HUES48 (cell line): ENCODE results near the gene FUOM.
"Not testable (repeated sequence)": the region's sequence is repeated elsewhere in the genome, so short reads cannot be mapped to it uniquely, and the experiment has no call there.

Source experiments
- H3K27ac ChIP-seq: one replicate; pipeline ENCODE4 v1.7.0; 2013; ENCODE audit warnings: low read depth, low read length, inconsistent platforms
- H3K27me3 ChIP-seq: 2 replicates; pipeline ENCODE4 v1.6.1; 2013; ENCODE audit warnings: mild to moderate bottlenecking, low read length; ENCODE audit not compliant: control insufficient read depth, insufficient read depth
- H3K36me3 ChIP-seq: 2 replicates; pipeline ENCODE4 v1.6.1; 2013; ENCODE audit warnings: low read length; ENCODE audit not compliant: control insufficient read depth, insufficient read depth
- H3K4me1 ChIP-seq: 2 replicates; pipeline ENCODE4 v1.6.1; 2013; ENCODE audit warnings: mild to moderate bottlenecking, low read length; ENCODE audit not compliant: control insufficient read depth, insufficient read depth
- H3K4me3 ChIP-seq: 2 replicates; pipeline ENCODE4 v1.5.1; 2013; ENCODE audit warnings: mild to moderate bottlenecking, low read depth, low read length
- H3K9ac ChIP-seq: 2 replicates; pipeline ENCODE4 v1.6.1; 2013; ENCODE audit warnings: mild to moderate bottlenecking, low read depth, low read length, moderate library complexity
- H3K9me3 ChIP-seq: 2 replicates; pipeline ENCODE4 v1.6.1; 2013; ENCODE audit warnings: low read length; ENCODE audit not compliant: control insufficient read depth, insufficient read depth

FUOM gene

DNA sequence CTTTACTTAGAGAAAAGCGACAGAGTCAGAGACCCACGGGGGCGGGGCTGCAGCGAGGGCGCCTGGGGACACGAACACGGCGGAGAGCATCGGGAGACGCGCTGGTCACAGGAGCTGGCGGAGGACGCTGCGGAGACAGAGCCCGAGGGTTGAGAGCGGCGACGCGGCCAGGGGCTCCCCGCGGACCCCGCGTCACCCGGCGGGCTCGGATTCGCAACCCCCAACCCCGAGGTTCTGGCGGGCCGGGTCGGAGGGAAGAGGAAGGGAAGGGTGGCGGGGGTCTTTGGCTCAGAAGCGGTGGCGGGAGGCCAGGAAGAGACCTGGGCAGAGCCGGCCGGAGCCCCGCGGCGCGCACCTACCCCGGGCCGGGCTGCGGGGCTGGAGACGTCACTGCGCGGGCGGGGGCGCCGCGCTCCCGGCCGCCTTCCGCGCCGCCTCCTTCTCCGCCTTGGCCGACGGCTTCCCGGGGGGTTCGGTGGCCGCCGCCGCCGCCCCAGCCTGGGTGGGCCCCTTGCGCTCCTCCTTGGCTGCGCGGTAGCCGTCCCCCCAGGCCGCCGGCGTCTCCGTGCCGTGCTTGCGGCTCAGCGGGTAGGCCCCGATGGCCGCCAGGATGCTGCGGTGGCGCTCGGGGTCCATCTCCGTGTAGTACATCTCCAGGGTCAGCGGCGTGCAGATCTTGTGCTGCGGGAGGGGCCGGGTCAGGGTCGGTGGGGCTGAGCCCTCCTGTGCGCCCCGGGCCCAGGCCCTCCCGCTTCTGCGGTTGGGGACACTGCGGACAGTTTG lies 32.2 kb downstream of the FUOM start:
- H3K4me1 ChIP-seq = peaks cover 15% of the 10 kb centered on the region
- H3K9ac ChIP-seq = no peak overlapping the region
- peaks cover 54% of the 10 kb centered on the region for H3K27me3 ChIP-seq
- H3K36me3 ChIP-seq = no peaks in the 10 kb centered on the region
- no peaks in the 10 kb centered on the region for H3K9me3 ChIP-seq
- H3K4me3 ChIP-seq = peak overlapping the region; percentile 60
- H3K27ac ChIP-seq = no peak overlapping the region

DNA sequence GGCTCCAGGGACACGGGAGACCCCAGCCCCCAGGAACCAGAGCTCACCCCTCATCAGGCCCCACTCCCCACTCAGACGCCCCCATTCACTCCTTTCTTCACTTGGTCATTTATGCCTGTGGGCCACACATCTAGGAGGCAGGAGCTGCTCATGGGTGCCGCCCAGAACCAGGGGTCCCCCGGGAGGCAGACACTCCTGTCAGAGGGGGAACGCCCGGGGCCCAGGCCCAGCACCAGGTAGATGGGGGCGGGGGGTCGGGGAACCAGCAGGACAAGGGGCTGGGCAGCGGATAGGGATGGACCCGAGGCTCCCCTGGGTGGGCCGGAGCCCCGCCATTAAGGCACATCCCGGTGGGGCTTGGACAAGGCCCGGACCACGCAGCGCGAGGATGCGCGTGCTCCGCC lies 33.0 kb downstream of the FUOM start:
- Histone ChIP-seq H3K4me1 (peaks cover 15% of the 10 kb centered on the region), H3K27ac (no peak overlapping the region), H3K36me3 (no peaks in the 10 kb centered on the region), H3K4me3 (peak overlapping the region; percentile 60), H3K9me3 (no peaks in the 10 kb centered on the region), H3K9ac (no peak overlapping the region), H3K27me3 (peaks cover 51% of the 10 kb centered on the region)

DNA sequence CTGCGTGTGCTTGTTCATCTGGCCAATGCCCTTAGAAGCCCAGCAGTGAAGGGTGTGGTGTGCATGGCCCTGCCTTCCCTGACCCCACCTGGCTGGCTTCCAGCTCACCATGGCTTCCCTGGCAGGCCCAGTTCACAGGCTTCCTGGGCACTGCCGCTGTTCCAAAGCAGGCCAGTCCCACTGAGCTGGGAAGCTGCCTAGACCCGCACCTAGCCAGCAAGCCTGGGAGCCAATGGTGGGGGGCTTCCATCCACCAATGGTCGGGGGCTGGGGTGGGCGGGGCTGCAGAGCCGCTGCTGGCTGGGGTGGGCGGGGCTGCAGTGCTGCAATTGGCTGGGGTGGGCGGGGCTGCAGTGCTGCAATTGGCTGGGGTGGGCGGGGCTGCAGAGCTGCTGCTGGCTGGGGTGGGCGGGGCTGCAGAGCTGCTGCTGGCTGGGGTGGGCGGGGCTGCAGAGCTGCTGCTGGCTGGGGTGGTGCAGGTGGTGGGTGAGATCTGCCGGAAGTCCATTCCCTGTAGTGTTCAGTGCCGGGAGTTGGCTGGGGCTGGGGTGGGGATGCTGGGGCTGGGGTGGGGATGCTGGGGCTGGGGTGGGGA lies 33.5 kb downstream of the FUOM start:
- Histone ChIP-seq H3K4me3 (no peak overlapping the region), H3K4me1 (peaks cover 11% of the 10 kb centered on the region), H3K9me3 (no peaks in the 10 kb centered on the region), H3K27ac (no peak overlapping the region), H3K27me3 (peaks cover 50% of the 10 kb centered on the region), H3K9ac (no peak overlapping the region), H3K36me3 (no peaks in the 10 kb centered on the region)

DNA sequence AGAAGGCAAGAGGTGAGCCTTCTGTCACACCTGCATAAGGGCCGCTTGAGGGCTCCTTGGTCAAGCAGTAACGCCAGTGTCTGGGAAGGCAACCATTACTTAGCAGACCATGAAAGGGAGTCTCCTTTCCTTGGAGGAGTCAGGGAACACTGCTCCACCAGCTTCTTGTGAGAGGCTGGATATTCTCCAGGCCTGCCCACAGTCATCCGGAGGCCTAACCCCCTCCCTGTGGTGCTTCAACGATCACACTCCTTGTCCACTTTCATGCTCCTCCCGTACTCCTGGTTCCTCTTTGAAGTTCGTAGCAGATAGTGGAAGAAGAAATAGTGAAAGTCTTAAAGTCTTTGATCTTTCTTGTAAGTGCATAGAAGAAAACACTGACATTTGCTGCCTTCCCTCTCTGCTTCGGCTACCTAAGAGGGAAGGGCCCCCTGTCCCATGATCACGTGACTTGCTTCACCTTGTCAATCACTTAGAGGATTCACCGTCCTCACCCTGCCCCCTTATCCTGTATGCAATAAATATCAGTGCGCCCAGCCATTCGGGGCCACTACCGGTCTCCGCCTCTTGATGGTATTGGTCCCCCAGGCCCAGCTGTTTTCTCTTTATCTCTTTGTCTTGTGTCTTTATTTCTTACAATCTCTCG lies 35.6 kb downstream of the FUOM start:
- peaks cover 34% of the 10 kb centered on the region for H3K27me3 ChIP-seq
- H3K36me3 ChIP-seq = not testable (repeated sequence)

DNA sequence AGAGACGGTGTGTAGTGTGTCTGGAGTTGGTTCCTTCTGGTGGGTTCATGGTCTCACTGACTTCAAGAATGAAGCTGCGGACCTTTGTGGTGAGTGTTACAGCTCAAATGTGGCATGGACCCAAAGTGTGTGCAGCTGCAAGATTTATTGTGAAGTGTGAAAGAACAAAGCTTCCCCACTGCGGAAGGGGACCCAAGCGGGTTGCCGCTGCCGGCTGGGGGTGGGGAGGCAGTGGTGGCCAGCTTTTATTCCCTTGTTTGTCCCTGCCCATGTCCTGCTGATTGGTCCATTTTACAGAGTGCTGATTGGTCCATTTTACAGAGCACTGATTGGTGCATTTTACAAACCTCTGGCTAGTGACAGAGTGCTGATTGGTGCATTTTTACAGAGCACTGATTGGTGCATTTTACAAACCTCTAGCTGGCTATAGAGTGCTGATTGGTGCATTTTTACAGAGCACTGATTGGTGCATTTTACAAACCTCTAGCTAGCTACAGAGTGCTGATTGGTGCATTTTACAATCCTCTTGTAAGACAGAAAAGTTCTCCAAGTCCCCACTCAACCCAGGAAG lies 36.9 kb downstream of the FUOM start:
- not testable (repeated sequence) for H3K4me3 ChIP-seq, H3K36me3 ChIP-seq, H3K9me3 ChIP-seq, H3K27ac ChIP-seq, H3K4me1 ChIP-seq, H3K9ac ChIP-seq
- peaks cover 21% of the 10 kb centered on the region for H3K27me3 ChIP-seq

More for the DNA sequence above, 35.6 kb downstream of the FUOM start:
- not testable (repeated sequence) for H3K9ac ChIP-seq, H3K9me3 ChIP-seq, H3K27ac ChIP-seq, H3K4me1 ChIP-seq, H3K4me3 ChIP-seq

DNA sequence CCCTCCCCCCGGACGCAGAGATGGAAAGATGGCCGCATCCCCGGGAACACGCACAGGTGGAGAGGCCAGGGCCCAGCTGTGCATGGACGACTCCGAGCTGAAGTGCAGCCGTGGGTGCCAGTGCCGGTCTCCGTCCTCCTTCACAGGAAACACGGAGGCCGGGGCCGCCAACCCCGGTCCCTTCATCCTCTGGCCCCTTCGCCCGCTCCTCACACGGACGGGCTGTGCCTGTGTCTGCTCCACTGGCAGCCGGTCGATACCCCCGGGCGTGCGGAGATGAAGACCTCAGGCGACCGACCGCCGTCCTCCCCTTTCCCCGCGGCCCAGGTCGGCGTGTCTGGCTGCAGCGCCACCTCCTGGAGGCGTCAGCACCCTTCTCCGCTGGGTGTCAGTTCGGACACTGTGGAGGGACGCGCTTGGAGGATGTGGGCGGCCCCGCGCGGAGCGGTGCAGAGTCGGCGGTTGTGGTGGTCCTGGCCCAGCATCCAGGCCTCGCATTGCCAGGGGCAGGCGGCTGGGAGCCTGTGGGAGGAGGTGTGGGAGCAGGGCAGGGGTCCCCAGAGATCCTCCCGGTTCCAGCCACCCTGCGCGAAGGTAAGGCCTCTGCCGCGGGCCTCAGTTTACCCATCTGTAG lies 39.2 kb downstream of the FUOM start:
- Histone ChIP-seq H3K9me3 (no peaks in the 10 kb centered on the region), H3K27ac (no peak overlapping the region), H3K9ac (peak overlapping the region; percentile 56; the same call in 1 of the 2 replicates), H3K27me3 (peaks cover 9% of the 10 kb centered on the region), H3K4me3 (peak overlapping the region; percentile 72), H3K36me3 (no peaks in the 10 kb centered on the region), H3K4me1 (no peaks in the 10 kb centered on the region)

DNA sequence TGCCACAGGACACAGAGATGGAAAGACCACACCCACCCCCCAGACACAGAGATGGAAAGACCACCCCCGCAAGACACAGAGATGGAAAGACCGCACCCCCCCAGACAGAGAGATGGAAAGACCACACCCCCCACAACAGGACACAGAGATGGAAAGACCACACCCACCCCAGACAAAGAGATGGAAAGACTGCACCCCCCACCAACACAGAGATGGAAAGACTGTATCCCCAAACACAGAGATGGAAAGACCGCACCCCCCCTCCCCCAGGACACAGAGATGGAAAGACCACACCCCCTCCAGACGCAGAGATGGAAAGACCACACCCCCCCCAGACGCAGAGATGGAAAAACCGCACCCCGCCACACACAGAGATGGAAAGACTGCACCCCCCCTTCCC lies 41.1 kb downstream of the FUOM start:
- H3K4me3 ChIP-seq = no peak overlapping the region
- H3K36me3 ChIP-seq = peaks cover 10% of the 10 kb centered on the region
- H3K9ac ChIP-seq = no peak overlapping the region
- H3K27ac ChIP-seq = no peak overlapping the region
- peaks cover 9% of the 10 kb centered on the region for H3K27me3 ChIP-seq
- H3K4me1 ChIP-seq = no peaks in the 10 kb centered on the region
- no peaks in the 10 kb centered on the region for H3K9me3 ChIP-seq

DNA sequence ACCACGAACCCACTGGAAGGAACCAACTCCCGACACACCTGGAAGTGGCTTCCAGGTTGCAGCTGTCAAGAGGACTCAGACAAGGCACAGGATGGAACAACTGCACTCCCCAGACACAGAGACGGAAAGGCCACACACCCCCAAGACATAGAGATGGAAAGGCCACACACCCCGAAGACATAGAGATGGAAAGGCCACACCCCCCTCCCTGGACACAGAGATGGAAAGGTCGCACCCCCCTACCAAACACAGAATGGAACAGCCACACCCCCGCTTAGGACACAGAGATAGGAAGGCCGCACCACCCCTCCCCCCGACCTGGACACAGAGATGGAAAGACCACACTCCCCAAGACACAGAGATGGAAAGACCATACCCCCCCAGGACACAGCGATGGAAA lies 41.6 kb downstream of the FUOM start:
- Histone ChIP-seq H3K4me1 (no peaks in the 10 kb centered on the region), H3K9ac (no peak overlapping the region), H3K27me3 (peaks cover 9% of the 10 kb centered on the region), H3K9me3 (no peaks in the 10 kb centered on the region), H3K27ac (no peak overlapping the region), H3K36me3 (peaks cover 14% of the 10 kb centered on the region), H3K4me3 (no peak overlapping the region)

DNA sequence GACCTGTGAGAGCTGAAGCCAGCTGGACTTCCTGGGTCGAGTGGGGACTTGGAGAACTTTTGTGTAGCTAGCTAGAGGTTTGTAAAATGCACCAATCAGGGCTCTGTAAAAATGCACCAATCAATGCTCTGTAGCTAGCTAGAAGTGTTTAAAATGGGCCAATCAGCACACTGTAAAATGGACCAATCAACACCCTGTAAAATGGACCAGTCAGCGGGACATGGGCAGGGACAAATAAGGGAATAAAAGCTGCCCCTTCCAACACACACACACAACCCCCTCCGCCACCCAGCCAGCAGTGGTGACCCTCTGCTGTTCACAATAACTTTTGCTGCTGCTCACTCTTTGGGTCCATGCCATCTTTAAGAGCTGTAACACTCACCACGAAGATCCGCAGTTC lies 42.0 kb downstream of the FUOM start:
- H3K27ac ChIP-seq = no peak overlapping the region
- H3K4me3 ChIP-seq = no peak overlapping the region
- no peaks in the 10 kb centered on the region for H3K4me1 ChIP-seq
- no peak overlapping the region for H3K9ac ChIP-seq
- H3K36me3 ChIP-seq = peaks cover 18% of the 10 kb centered on the region
- no peaks in the 10 kb centered on the region for H3K9me3 ChIP-seq
- H3K27me3 ChIP-seq = peaks cover 9% of the 10 kb centered on the region

DNA sequence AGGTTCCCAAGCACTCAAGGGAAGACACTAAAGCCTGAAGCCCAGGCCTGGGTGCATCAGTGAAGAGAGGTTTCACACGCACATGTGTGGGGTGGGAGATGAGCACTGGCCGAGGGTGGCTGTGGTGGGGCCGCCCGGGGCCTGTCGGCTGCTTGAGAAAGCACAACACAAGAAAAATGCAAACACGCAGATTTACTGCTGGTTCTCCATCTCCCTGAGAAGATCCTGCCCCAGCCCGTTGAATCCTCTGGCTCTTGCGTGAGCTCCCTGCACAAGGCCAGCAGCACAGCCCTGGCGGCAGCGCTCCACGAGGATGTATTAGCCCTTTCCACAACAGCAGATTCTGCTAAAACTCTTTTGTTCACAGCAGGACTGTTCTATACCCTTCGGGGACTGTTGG lies 42.9 kb downstream of the FUOM start:
- no peak overlapping the region for H3K9ac ChIP-seq

More for the DNA sequence above, 42.9 kb downstream of the FUOM start:
- H3K4me1 ChIP-seq = no peaks in the 10 kb centered on the region
- H3K4me3 ChIP-seq = no peak overlapping the region
- H3K27me3 ChIP-seq = peaks cover 9% of the 10 kb centered on the region
- H3K36me3 ChIP-seq = peaks cover 28% of the 10 kb centered on the region
- H3K9me3 ChIP-seq = no peaks in the 10 kb centered on the region
- no peak overlapping the region for H3K27ac ChIP-seq
